Measurements from ENCODE around the gene EDN1.

The EDN1 gene

GRCh38 chr6:12294851-12295536, 4.8 kb downstream of the EDN1 start:
- H3K27ac ChIP-seq = peak overlapping the region; percentile 76
- no peak for TF ChIP-seq CTCF (IDR thresholded peaks at IDR 0.05)
- no peak for DNase-seq
- H3K27me3 ChIP-seq = no peaks in the 10 kb centered on the region
- no peaks in the 10 kb centered on the region for H3K36me3 ChIP-seq
- H3K4me1 ChIP-seq = peaks cover 0 to 76% (median 53%) of the 10 kb centered on the region in 4 donors
- H3K4me3 ChIP-seq = no peak overlapping the region
- intact Hi-C loops (cut with DNase I; ENCODE audit: low total_unique reads) = loop anchor here (5.0 kb wide), 1 partner anchor 307 kb away; no protein-coding TSS in a partner anchor
- no peaks in the 10 kb centered on the region for H3K9me3 ChIP-seq

GRCh38 chr6:12295558-12296254, 5.5 kb downstream of the EDN1 start:
- intact Hi-C loops (cut with DNase I; ENCODE audit: low total_unique reads) = no loop called here
- peaks cover 0 to 72% (median 52%) of the 10 kb centered on the region in 4 donors for H3K4me1 ChIP-seq
- H3K9me3 ChIP-seq = no peaks in the 10 kb centered on the region
- no peak for TF ChIP-seq CTCF (IDR thresholded peaks at IDR 0.05)
- peak overlapping the region; percentile 76 for H3K27ac ChIP-seq
- no peak for DNase-seq
- no peaks in the 10 kb centered on the region for H3K36me3 ChIP-seq
- peak overlapping the region; percentile 17 to 33 for H3K4me3 ChIP-seq
- no peaks in the 10 kb centered on the region for H3K27me3 ChIP-seq

- H3K4me3 ChIP-seq = peak overlapping the region; percentile 17 to 33
- H3K27ac ChIP-seq = peak overlapping the region; percentile 76
- intact Hi-C loops (cut with DNase I; ENCODE audit: low total_unique reads) = no loop called here
- no peaks in the 10 kb centered on the region for H3K36me3 ChIP-seq
- peaks cover 0 to 67% (median 47%) of the 10 kb centered on the region in 4 donors for H3K4me1 ChIP-seq
- no peak for TF ChIP-seq CTCF (IDR thresholded peaks at IDR 0.05)
- peak; percentile 44 to 78 for DNase-seq
- no peaks in the 10 kb centered on the region for H3K9me3 ChIP-seq
- no peaks in the 10 kb centered on the region for H3K27me3 ChIP-seq
Observed at GRCh38 chr6:12296255-12296573, 6.1 kb downstream of the EDN1 start.

GRCh38 chr6:12296604-12297003, 6.4 kb downstream of the EDN1 start:
- no peaks in the 10 kb centered on the region for H3K9me3 ChIP-seq
- peak overlapping the region in 1 of 2 donors; percentile 33 for H3K4me3 ChIP-seq
- no peak for TF ChIP-seq CTCF (IDR thresholded peaks at IDR 0.05)
- H3K4me1 ChIP-seq = peaks cover 0 to 63% (median 44%) of the 10 kb centered on the region in 4 donors
- DNase-seq = no peak
- no peaks in the 10 kb centered on the region for H3K27me3 ChIP-seq
- no peaks in the 10 kb centered on the region for H3K36me3 ChIP-seq
- intact Hi-C loops (cut with DNase I; ENCODE audit: low total_unique reads) = no loop called here
- H3K27ac ChIP-seq = peak overlapping the region; percentile 76

- no peak overlapping the region for H3K4me3 ChIP-seq
- intact Hi-C loops (cut with DNase I; ENCODE audit: low total_unique reads) = no loop called here
- TF ChIP-seq CTCF (IDR thresholded peaks at IDR 0.05) = no peak
Observed at GRCh38 chr6:12297363-12298016, 7.3 kb downstream of the EDN1 start.

More at GRCh38 chr6:12297363-12298016, 7.3 kb downstream of the EDN1 start:
- H3K27me3 ChIP-seq = no peaks in the 10 kb centered on the region
- no peak for DNase-seq
- H3K36me3 ChIP-seq = no peaks in the 10 kb centered on the region
- H3K27ac ChIP-seq = peak overlapping the region in 1 of 2 donors; percentile 76
- H3K9me3 ChIP-seq = no peaks in the 10 kb centered on the region
- peaks cover 0 to 54% (median 35%) of the 10 kb centered on the region in 4 donors for H3K4me1 ChIP-seq
